Measurements from ENCODE around the gene APOBR. TPM values are rescaled to one million over a fixed set of nuclear protein-coding genes. Genes with fewer than 3 reads are reported as not detected.

Gene APOBR
- total RNA-seq, 1 experiment from 2014 or later = 0.09 TPM

GRCh38 chr16:28527985-28528384 lies 33.5 kb downstream of the APOBR start:
- no peak overlapping the region for H3K27ac Mint-ChIP-seq (ENCODE audit: low read depth, unreplicated experiment)
- H3K36me3 Mint-ChIP-seq (ENCODE audit: insufficient read depth, unreplicated experiment) = peaks cover 3% of the 10 kb centered on the region
- no peaks in the 10 kb centered on the region for H3K9me3 Mint-ChIP-seq (ENCODE audit: unreplicated experiment)
- TF ChIP-seq CTCF (IDR thresholded peaks at IDR 0.05; ENCODE audit: unreplicated experiment) = no peak
- H3K4me1 Mint-ChIP-seq (ENCODE audit: insufficient read depth, unreplicated experiment) = peaks cover 10% of the 10 kb centered on the region
- no peaks in the 10 kb centered on the region for H3K27me3 Mint-ChIP-seq (ENCODE audit: insufficient read depth, unreplicated experiment)
- BruUV-seq (replicated peaks) = no TSS peak
- intact Hi-C loops (cut with micrococcal nuclease) = no loop called here
- no peak for DNase-seq (ENCODE audit: unreplicated experiment)
- ChIA-PET CTCF (interaction anchor here (0.7 kb wide), 1 partner anchor 22 kb away, joined by 5 read pairs; no protein-coding TSS in a partner anchor), POLR2A (no interaction called here)
- H3K4me3 Mint-ChIP-seq (ENCODE audit: unreplicated experiment) = no peak overlapping the region

GRCh38 chr16:28528463-28528867 lies 34.0 kb downstream of the APOBR start:
- intact Hi-C loops (cut with micrococcal nuclease) = no loop called here
- H3K9me3 Mint-ChIP-seq (ENCODE audit: unreplicated experiment) = no peaks in the 10 kb centered on the region
- no TSS peak for BruUV-seq (replicated peaks)
- H3K4me1 Mint-ChIP-seq (ENCODE audit: insufficient read depth, unreplicated experiment) = peaks cover 14% of the 10 kb centered on the region
- H3K36me3 Mint-ChIP-seq (ENCODE audit: insufficient read depth, unreplicated experiment) = peaks cover 8% of the 10 kb centered on the region
- no peak for DNase-seq (ENCODE audit: unreplicated experiment)
- ChIA-PET POLR2A (no interaction called here), CTCF (no interaction called here)
- no peaks in the 10 kb centered on the region for H3K27me3 Mint-ChIP-seq (ENCODE audit: insufficient read depth, unreplicated experiment)
- no peak overlapping the region for H3K4me3 Mint-ChIP-seq (ENCODE audit: unreplicated experiment)
- TF ChIP-seq CTCF (IDR thresholded peaks at IDR 0.05; ENCODE audit: unreplicated experiment) = no peak
- no peak overlapping the region for H3K27ac Mint-ChIP-seq (ENCODE audit: low read depth, unreplicated experiment)

DNA sequence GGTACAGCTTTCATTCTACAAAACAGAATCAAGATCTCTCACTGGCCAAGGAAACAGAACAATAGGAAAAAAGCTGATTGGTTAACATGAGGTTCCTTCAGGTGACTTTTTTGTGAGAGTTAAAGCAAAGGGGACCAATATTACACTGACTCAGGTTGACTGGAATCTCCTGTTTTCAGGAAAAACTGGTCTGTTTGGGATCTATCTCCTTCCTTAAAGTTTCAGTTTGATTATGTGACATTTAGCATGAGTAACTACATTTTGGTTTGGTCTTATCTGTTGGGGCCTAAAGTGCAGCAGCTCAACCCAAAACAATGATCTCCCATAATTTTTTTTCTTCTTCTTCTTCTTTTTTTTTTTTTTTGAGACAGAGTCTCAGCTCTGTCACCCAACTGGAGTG lies 34.7 kb downstream of the APOBR start:
- BruUV-seq (replicated peaks) = no TSS peak
- CTCF ChIA-PET = no interaction called here
- POLR2A ChIA-PET = no interaction called here
- DNase-seq (ENCODE audit: unreplicated experiment) = no peak
- Mint-ChIP-seq H3K27ac (ENCODE audit: low read depth, unreplicated experiment) (no peak overlapping the region), H3K9me3 (ENCODE audit: unreplicated experiment) (no peaks in the 10 kb centered on the region), H3K4me1 (ENCODE audit: insufficient read depth, unreplicated experiment) (peaks cover 15% of the 10 kb centered on the region), H3K36me3 (ENCODE audit: insufficient read depth, unreplicated experiment) (peaks cover 10% of the 10 kb centered on the region), H3K4me3 (ENCODE audit: unreplicated experiment) (no peak overlapping the region), H3K27me3 (ENCODE audit: insufficient read depth, unreplicated experiment) (no peaks in the 10 kb centered on the region)
- intact Hi-C loops (cut with micrococcal nuclease) = no loop called here
- no peak for TF ChIP-seq CTCF (IDR thresholded peaks at IDR 0.05; ENCODE audit: unreplicated experiment)

GRCh38 chr16:28531777-28532744 lies 37.6 kb downstream of the APOBR start:
- CTCF ChIA-PET = interaction anchor here (0.6 to 1.1 kb wide), 3 partner anchors 15 to 41 kb away, joined by 3 read pairs; no protein-coding TSS in a partner anchor
- H3K4me3 Mint-ChIP-seq (ENCODE audit: unreplicated experiment) = no peak overlapping the region
- DNase-seq (ENCODE audit: unreplicated experiment) = peak; percentile 66
- no TSS peak for BruUV-seq (replicated peaks)
- POLR2A ChIA-PET = interaction anchor here (0.6 to 5.1 kb wide), 4 partner anchors 10 to 1289 kb away, joined by 3 to 53 read pairs (median 4); partner anchors contain the start of gene CLN3
- peak overlapping the region; percentile 96 for H3K27ac Mint-ChIP-seq (ENCODE audit: low read depth, unreplicated experiment)
- no peaks in the 10 kb centered on the region for H3K27me3 Mint-ChIP-seq (ENCODE audit: insufficient read depth, unreplicated experiment)
- peaks cover 8% of the 10 kb centered on the region for H3K9me3 Mint-ChIP-seq (ENCODE audit: unreplicated experiment)
- intact Hi-C loops (cut with micrococcal nuclease) = no loop called here
- peaks cover 35% of the 10 kb centered on the region for H3K4me1 Mint-ChIP-seq (ENCODE audit: insufficient read depth, unreplicated experiment)
- H3K36me3 Mint-ChIP-seq (ENCODE audit: insufficient read depth, unreplicated experiment) = peaks cover 35% of the 10 kb centered on the region
- TF ChIP-seq CTCF (IDR thresholded peaks at IDR 0.05; ENCODE audit: unreplicated experiment) = no peak
